H1 (cell line): ENCODE results near the gene STAT5A. TPM values are rescaled to one million over a fixed set of nuclear protein-coding genes. Genes with fewer than 3 reads are reported as not detected.

Source experiments
- ASH2L ChIP-seq: fragments of 200-600, 300-600 bp; sonication (generic); IDR thresholded peaks from one replicate; pipeline ENCODE4 v1.7.1; 2017; ENCODE audit warnings: low read length
- CEBPB ChIP-seq: IDR thresholded peaks from 2 replicates; pipeline ENCODE4 v1.6.1; 2012; ENCODE audit warnings: low read depth, low read length
- CHD7 ChIP-seq: fragments of 300-600 bp; sonication (generic); IDR thresholded peaks from 2 replicates; pipeline ENCODE4 v1.7.1; 2012; ENCODE audit warnings: low read length, moderate library complexity, mild to moderate bottlenecking, inconsistent platforms; ENCODE audit not compliant: insufficient replicate concordance
- E2F6 ChIP-seq: IDR thresholded peaks from 2 replicates; pipeline ENCODE4 v1.6.1; 2012; ENCODE audit warnings: inconsistent platforms
- FOSL1 ChIP-seq: IDR thresholded peaks from 2 replicates; pipeline ENCODE4 v1.6.1; 2011; ENCODE audit warnings: mild to moderate bottlenecking, low read depth, low read length, moderate library complexity; ENCODE audit not compliant: insufficient read depth
- GTF2F1 ChIP-seq: IDR thresholded peaks from 2 replicates; pipeline ENCODE4 v1.6.1; 2012; ENCODE audit warnings: low read depth, low read length, improper control_type of control experiment, borderline replicate concordance
- POLR2AphosphoS5 ChIP-seq: IDR thresholded peaks from 2 replicates; pipeline ENCODE4 v1.6.1; 2011; ENCODE audit warnings: low read depth, low read length
- SAP30 ChIP-seq: fragments of 300-600 bp; sonication (generic); IDR thresholded peaks from 2 replicates; pipeline ENCODE4 v1.7.1; 2012; ENCODE audit warnings: low read length, moderate library complexity, mild to moderate bottlenecking, inconsistent platforms; ENCODE audit not compliant: insufficient read depth, insufficient replicate concordance
- SIRT6 ChIP-seq: IDR thresholded peaks from one replicate; pipeline ENCODE4 v1.7.1; 2012; ENCODE audit warnings: low read length, inconsistent platforms
- SP1 ChIP-seq: IDR thresholded peaks from 2 replicates; pipeline ENCODE4 v1.6.1; 2011; ENCODE audit warnings: low read depth, low read length
- polyA plus RNA-seq, 7 experiments: library from polyadenylated mRNA; depleted of rRNA in 3 of 7; stranded (reverse) in 5 of 7; unstranded in 2 of 7; fragments of >200 nt in 5 of 7; fragments of 200-250 nt in 2 of 7; gene quantifications; 1 replicate in 5 of 7; 2 replicates in 1 of 7; 4 replicates in 1 of 7; pipeline versions ENCODE4 v1.2.1 to v1.2.3, GENCODE V29; 2011 to 2013; ENCODE audit warnings: missing spikeins in 2 of 7, mixed read lengths in 2 of 7
- total RNA-seq: library from RNA; stranded (reverse); fragmentation: NEBNext Ultra II Directional; extraction: Animal tissue kit (Norgen Biotek cat#: 25700); gene quantifications from 2 replicates; pipeline ENCODE4 v1.2.1, GENCODE V29; 2021

The STAT5A gene
- total and polyA plus RNA-seq, 2 of the 8 experiments (the other 6 are each of a cell fraction or from before 2014, with no cell fraction given) = 4.2 to 5.4 TPM

GRCh38 chr17:42284566-42284965 lies 3.7 kb upstream of the STAT5A start (continued):
- no peak for TF ChIP-seq CHD7
- TF ChIP-seq SAP30 = no peak
- no peak for TF ChIP-seq SP1
- TF ChIP-seq FOSL1 = no peak
- no peak for TF ChIP-seq GTF2F1
- no peak for TF ChIP-seq SIRT6
- TF ChIP-seq POLR2AphosphoS5 = no peak
- TF ChIP-seq CEBPB = no peak
- TF ChIP-seq E2F6 = no peak
- TF ChIP-seq ASH2L = no peak
